Hematopoietic multipotent progenitor cell treated with erythropoietin and hydrocortisone succinate and interleukin-3 and kit ligand, for 4 days (in vitro differentiated cells): ENCODE results near the gene KLHL40.

ENCODE experiments used
- DNase-seq: peaks from one replicate; pipeline ENCODE4 v3.0.0-alpha.2; 2015

The KLHL40 gene

DNA sequence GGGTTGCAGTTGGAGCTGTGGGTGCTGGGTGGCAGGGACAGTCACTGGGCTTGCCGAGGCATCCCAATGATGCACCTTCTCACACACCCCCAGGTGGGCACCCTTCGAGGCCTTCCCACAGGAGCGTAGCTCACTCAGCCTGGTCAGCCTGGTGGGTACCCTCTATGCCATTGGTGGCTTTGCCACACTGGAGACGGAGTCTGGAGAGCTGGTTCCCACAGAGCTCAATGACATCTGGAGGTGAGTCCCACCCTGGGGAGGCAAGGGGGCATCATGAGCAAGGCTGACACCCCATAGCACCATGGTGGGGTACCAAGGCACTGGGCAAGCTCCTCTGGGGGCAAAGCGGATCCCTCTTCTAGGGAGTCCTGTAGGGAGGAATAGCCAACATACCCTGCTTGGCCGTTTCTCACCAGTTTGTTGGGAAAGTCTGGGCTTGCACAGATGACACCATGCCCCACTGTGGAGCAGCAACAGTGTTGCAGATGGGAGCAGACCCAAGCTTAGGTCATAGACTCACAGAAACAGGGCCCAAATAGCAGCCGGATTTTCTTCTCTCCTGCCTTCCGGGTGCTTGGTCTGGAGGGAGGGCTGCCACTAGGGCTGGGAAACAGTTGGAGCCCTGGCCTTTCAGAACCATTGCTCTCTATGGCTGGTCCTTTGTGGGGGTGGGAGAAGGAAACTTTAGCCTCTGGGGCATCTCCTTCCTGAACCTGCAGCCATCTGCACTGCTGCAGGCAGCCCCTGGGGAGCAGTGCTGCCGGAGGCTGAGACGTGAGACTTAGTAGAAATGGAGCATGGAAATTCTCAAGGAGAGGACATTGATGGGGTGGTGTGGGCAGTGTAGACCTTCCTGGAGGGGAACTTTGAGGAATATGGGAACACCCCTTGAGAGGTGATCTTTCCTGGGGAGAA, 5.7 kb downstream of the KLHL40 start:
- DNase-seq = no peak

DNA sequence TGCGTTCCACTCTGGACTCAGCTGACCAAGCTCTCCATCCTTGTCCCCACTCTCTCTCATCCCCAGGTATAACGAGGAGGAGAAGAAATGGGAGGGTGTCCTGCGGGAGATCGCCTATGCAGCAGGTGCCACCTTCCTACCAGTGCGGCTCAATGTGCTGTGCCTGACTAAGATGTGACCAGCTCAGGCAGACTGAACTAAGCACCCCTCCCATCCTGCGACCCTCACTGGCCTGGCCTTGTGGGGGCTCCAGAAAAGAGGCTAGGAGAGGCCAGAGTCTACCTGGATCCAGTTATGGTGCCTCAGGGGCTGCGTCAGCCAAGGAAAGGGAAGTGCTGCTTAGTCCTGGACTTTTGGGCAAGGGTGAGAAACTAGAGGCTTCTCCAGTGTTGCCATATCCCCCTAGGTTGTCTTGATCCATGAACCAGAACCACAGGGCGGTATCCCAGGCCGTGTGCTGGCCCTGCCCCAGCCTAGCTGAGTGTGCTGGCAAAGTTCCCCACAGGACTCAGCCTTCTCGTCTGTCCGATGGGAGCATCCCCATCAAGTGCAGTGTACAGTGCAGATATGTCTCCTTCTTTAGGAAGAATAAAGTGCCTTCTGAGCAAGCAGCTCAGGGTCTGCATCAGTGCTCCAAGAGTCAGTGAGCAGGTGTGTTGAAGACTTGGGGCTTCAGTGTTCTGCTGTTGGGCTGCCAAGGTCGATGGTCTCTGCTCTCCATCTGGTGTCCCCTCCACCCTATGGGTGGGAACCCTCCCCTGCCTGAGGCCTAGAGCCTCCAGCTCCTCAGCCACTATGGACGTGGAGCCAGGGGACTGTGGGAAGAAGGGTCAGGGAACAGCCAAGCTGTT, 6.7 kb downstream of the KLHL40 start:
- DNase-seq = no peak

DNA sequence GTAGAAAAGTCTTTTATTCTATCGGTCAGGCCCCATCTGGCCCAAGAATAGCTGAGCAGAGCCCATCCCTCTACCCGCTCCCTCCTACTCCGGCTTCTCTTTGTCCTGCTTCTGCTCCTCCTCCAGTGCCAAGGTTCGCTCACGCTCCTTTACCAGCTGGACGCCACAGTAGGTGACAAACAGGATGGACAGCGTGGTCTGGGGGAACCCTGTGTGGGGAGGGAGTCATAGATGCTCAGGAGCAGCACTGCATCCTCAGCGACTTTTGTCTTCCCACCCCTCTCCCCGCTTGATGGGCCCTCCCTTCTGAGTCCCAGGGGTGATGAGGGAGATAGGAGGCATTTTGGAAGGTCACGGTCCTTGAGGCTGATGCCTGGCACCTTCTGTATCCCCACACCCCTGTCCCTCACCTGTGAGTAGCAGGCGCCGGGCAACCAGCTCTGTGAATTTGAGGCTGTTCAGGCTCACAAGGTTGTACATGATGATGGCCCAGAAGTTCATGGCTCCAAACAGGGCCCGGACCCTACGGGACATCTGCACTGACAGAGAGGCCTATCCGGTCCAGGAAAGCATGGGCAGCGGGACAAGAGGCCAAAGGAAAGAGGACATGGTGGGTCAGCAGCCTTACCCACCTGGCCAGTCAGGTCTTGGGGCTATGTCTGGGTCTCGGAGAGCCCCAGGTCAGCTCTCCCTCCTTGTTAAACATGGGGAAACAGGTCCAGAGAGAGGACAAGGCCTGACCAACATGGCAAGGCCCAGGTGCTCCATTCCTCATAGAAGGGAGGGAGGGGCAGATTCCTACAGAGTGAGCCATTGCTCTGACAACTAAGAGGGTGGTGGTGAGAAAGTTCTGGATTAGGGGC, 7.6 kb downstream of the KLHL40 start:
- no peak for DNase-seq

DNA sequence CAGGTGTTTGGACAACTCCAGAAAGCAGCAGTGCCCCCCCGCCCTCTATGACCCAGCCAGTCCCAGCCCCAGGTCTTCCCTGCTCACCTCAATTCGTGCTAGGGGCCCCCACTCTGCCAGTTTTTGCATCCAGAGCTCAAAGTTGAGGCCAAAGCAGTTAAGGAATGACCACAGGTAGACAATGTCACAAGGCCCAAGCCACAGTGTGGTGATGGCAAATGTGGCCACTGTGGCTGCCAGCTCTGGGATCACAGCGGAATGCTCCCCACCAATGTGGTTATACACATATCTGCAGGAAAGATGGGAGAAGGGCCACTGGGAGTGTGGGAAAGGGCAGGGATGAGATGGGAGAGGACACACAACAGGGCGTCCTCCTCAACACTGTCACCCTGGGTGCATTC, 8.2 kb downstream of the KLHL40 start:
- DNase-seq = no peak

DNA sequence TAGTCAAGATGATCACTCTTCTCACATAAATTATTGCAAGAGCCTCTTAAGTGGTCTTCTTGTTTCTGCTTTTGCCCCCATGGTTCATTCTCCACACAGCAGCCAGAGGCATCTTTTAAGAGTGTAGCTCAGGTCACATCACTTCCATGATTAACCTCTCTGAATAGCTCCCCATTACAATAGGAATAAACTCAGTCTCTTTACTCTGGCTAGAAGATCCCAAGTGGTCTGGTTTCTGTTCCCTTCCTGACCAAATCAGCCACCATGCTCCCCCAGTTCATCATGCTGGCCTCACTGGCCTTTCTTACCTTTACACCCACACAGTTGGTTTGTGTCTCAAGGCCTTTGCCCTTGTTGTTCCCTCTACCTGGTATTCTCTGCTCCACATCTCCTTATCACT, 9.0 kb downstream of the KLHL40 start:
- DNase-seq = no peak

DNA sequence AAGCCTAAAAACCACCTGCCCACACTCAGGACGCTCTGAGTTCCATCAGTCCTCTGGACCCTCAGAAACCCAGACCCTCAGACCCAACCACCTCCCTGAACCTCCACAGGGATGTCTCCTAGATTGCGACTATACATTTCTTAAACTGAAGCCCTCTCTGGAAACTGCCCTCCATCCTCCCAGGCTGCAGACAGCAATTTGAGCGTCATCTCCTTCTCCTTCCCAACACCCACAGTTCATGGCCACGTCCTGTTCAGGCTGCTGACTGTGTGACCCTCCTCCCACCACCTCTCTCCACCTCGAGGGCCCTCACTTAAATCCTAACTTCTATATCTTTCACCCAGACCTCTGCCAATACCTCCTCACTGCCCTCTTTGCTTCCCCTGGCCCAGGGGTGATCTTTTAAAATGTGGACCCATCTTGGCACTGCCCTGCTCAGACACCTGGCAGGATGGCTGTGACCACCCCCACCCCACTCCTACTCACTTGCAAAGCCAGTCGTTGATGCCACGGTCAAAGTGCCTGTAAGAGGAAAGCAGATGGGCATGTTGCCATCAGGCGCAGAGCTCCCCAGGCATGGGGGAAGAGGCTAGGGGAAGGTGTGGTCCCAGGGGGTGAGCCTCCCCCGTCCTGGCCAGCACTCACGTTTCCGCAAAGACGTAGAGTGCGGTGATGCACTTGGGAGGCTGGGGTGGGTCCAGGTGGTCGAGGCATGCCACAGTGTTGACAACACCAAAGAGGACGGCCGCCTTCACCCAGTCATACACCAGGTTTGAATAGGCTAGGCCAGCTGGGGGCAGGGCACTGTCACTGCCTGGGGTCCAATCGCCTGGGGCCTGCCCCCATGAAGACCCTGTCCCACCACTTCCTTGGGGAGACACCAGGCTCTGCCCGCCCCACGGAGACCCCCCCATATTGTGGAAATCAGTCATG, 11.3 kb downstream of the KLHL40 start:
- DNase-seq = no peak

DNA sequence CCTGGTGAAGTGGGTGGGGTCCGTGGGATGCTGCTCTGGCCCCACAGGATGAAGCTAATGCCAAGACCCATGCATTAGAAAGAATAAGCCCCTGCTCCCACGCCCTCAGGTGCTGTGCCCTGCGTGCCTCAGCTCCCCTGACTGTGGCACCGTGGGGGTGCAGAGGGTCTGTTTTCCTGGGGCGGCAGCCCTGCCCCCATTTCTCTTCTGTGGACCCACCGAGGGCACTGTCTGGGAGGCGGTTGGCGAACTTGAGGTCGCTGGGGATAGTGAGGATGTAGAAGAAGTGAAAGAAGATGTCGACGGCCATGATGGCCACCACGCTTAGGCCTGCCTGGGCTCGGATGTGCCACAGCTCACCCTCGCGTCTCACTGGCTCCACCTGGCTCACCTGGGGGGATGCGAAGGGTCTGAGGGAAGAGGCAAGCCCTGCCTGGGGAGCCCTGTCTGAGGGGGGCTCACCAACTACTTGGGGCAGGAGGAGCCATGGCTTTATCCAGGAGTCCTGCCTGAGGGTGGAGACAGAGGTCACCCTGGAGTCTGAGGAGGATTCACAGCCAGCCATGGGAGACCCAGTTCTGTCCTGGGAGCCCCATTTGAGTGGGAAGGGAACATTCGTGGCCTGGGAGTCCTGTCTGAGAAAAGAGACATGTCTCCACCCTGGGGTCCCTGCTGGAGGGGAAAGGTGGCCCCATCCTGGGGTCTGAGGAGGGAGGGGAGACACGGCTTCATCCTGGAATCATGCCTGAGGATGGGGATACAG, 12.1 kb downstream of the KLHL40 start:
- no peak for DNase-seq

DNA sequence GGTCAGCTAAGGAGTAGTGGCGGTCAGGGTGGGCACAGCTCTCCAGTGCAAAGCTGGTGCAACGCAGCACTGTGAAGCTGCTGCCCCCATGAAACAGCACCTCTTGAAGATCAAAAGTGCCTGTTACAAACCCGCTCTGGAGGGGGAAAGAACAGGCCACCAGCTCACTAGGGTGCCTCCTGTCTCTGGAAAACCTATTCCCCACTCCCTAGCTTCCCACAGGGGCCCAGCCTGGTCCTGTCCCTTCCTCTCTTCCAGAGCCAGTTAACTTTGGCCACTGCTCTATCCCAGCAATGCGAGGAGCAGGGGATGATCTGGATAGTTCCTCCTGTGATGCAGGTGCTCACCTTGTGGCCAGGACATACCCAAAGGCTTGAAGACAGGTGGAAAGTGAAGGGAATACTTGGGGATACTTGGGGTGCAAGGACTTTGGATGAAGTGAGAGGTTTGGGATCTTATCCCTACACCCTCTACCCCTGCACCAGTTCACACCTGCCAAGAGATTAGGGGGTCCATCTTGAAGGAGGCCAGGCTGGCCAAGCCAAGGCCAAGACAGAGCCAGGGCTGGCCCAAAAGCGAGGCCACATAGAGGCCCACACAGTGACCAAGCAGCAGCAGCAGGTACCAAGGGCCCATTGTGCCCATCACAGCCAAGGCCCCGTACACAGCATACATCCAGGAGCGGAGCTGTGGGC, 13.0 kb downstream of the KLHL40 start:
- DNase-seq = no peak

DNA sequence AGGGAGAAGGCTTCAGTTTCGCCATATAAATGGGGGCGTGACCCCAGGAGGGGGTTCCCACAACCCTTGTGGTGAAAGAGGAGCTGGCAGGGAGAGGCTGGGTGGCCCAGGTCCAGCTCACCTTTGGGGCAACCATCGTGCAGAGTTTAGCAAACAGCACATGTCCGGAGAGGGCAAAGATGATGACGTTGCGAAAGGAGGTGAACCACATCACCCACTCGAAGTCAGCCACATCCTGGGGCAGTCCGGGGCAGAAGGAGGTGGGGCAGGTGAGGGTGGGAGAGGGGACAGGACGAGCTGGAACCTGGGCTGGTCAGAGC, 13.5 kb downstream of the KLHL40 start:
- no peak for DNase-seq

DNA sequence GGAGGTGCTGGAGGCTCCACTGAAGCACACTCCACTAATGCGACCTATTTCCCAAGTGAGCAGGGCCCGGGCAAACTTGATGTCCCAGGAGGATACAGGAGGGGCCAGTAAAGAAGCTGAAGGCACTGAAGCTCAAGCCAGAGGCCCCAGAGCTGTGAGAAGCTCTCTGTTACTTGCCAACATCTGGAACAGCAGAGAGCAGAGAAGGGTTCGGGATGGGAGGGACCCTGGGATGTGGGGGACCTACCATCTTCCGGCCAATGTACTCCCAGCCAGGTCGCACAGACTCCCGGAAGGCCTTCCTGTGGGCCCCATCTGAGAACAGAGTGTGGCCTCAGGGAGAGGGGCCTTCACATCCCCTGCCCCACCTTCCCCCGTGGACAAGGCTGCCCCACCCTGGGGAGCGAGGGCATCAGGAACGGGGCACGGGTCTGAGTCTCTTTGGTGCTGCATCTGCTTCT, 14.2 kb downstream of the KLHL40 start:
- no peak for DNase-seq

DNA sequence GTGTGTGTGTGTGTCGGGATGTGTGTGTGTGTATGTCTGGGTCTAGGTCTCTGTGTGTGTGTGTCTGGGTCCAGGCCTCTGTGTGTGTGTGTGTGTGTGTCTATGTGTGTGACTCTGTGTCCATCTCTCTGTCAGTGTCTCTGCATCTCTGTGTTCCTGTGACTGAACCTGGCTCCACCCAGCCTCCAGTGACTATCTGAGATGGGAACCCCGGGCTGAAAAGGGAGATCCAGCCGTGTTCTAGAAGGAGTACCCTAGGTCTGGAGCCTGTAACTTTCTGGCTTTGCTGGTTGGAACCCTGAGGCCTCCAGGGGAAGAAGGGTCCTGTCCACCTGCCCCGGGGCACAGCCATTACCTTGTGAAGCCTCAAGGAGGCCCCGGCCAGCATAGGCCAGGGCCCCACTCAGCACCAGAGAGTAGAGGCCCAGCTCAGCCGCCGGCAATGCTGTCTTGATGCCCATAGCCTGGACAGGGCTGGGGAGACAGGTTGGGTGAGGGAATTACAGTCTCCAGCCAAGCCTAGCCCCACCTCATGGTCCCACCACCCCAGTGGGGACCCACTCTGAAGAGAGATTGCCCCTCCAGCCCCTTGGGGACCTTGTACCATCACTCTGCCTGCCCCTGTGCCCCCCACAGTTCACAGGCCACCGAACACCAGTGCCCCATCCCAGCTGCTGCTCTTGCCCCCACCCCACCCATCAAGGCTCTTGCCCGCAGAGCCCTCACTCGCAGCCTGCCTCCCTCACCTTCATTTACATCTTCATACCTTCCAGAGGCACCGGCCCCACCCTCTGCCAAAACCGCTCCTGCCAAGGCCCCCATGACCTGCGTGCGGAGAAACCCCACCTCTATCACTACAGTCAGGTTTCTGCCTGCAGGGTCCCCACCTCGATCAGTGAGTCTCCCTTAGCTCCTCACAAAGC, 15.3 kb downstream of the KLHL40 start:
- DNase-seq = no peak

DNA sequence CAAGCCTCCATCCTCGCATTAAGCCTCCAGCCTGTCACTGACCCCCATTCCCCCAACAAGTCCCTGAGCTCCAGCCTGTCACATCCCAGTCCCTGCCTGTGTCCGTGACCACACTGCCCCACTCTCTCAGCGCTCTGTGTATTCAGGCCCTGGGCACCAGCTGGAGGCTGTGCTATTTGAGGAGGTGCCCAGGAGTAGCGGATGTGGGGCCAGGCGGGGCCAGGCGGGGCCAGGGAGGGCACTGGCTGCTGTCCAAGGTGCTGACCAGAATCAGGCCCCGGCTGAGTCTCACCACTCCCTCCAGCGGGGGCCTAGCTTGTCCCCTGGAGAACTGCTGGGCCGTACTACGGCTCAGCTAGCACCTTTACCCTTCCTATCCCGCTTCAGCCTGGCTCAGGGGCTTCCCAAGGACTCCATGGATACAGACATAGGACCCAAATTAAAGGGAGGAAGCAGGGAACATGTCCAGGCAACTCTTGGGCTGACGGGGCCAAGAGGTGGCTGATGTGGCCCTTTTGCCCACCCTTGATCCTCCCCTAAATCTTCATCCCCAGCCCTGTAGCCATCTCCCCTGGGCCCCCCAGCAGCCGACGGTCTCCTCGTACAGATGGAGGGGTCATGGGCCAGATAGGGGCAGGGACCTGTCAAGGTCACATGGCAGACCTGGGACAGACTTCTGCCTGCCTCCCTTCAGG, 16.2 kb downstream of the KLHL40 start:
- DNase-seq = peak; percentile 86

DNA sequence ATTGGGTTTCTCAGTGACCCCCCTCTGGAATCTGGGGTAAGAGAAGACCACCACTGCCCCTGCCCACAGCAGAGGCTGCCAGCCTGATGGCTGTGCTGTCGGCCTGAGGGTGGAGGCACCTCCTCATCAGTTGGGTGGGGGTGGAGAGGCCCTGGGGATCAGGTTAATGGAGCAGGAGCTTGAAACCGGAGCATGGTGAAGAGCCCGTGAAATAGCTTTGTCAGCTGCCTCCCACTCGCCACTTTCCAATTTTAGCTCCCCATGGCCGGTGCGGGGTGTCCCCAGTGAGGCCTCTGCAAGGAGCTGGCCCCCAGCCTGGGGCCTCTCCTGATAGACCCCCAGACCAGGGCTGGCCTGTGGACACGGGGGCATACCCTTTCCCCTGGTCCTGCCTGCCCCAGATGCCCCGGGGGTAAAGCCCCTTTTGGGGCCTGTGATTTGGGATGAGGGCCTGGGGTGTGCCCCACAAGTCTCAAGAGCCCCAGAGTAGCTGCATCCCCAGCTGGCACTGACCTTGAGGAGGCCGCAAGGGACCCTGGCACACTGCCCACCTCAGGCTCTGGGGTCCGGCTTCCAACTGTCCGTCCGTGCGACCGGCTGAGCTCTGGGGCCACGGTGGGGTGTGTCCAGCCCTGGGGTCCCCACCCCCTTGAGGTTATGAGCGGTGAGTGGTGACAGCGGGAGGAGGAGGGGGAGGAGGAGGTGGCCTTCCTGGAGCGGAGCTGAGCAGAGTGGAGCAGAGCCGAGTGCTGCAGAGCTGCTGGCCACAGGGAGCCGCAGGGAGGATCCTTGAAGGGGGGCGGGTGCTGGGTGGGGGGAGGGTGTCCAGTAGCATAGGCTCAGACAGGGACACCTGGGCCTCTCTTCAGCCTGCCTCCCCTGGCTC, 17.0 kb downstream of the KLHL40 start, which contains the start of gene HHATL:
HHATL (minus strand) TSS at position 733 of the 886 bp plus-strand sequence. CDS start 1,972 bp downstream, outside the sequence.
- no peak for DNase-seq

DNA sequence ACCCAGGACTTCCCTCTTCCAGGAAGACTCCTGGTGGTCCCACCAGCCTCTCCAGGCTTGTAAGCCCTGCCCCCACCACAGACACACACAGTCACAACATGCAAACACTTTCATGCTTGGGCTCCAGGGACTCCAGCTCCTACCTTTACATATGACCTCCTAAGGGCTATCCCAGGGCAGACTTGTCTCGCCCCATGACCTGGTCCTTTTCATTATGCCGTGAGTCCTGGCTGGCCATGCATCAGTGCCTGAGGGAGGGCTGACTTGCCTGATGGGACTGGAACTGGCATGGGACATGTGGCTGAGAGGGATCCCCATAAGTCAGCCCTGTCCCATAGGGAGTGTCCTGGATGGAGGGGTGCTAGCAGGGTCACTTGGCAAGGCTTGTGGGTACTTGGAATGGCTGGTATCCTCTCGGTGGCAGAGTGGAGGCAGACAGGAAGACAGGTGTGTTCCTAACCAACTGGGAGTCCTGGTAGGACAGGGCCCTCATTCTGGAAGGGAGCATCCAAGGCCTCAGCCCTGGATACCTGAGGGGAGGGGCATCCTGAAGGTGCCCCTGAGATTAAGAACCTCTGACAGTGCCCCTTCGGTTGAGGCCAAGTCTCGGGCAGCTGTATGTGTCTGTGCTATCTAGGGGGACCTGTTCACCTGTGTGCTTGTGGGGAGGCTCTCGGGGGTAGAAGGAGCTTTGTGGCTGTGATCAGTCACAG, 17.8 kb downstream of the KLHL40 start:
- no peak for DNase-seq

DNA sequence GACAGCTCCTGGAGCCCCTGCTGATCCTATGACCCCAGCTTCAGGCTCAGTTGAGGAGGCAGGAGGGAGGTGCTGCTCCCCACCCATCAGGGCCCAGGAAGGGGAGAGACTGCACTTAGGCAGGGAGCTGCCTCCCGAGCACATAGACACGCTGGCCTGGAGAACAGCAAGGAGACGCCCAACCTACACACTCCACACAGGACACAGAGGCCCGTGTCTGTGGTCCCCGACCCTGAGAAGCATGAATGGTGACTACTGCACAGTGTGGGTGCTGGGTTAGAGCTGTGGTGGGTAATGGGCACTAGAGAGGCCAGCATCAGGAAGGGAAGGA, 18.3 kb downstream of the KLHL40 start:
- no peak for DNase-seq

DNA sequence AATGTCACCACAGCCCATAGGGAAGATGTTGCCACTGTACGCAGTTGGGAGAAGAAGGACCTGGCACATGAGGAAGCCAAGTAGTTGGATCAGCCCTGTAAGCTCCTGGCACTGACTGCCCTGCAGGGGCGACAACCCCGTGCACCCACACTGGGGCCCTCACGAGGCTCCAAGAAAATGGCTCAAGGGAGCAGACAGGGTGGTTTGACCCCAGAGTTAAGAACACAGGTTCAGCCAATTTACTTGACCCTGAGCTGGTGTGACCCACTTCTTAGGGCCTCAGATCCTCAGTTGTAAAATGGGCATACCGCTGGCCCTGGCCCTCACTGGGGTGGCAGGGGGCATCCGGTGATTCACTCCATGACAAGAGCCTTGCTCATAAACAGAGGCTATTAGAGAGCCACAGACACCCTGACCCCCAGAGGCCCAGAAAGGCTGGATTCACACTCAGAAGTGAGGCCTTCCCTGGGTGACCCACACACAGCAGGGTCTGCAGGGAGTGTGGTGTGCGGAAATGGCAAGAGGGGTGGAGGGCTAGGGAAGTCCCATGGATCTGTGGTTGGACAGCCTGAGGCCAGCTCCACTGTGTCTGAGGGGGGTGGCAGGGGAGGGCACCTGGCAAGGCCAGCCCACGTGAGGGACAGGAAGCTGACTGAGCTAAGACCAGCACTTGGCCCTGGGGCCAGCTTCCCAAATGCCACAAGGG, 19.0 kb downstream of the KLHL40 start:
- DNase-seq = no peak
